ENCODE results near the gene DLG2.
"Not testable (repeated sequence)": the region's sequence is repeated elsewhere in the genome, so short reads cannot be mapped to it uniquely, and the experiment has no call there.

The DLG2 gene

DNA sequence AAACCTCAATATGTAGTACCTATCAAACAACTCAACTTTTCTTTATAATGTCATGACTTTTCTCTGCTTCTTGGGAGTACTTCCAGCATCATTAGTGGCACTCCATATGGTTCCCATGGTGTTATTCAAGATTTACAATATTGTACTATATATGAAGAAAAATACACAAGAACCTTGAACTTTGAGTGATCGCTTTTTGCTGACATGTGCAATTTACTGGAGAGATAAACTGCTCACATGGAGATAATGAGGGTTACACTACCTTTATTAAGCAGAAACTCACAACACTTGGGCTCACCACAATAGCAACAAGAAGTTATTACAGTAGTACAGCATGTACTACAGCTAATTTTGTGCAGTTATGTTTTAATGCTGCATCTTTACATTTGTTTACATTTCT, 388.2 kb downstream of the DLG2 start:
- Histone ChIP-seq H3K79me2 (ENCODE audit: insufficient read depth, low read length) (no peaks in the 10 kb centered on the region), H3K9ac (ENCODE audit: low read length) (no peak overlapping the region), H3K27ac (ENCODE audit: low read depth, low read length, poor library complexity, severe bottlenecking) (no peak overlapping the region), H3K9me3 (ENCODE audit: low read length) (no peaks in the 10 kb centered on the region), H3F3A (ENCODE audit: insufficient read depth, low read length) (no peaks in the 10 kb centered on the region), H3K27me3 (ENCODE audit: insufficient read depth, low read length) (no peaks in the 10 kb centered on the region), H2AFZ (ENCODE audit: low read length) (no peak overlapping the region), H4K20me1 (ENCODE audit: insufficient read depth, low read length) (no peaks in the 10 kb centered on the region), H3K4me1 (ENCODE audit: insufficient read depth, low read length, severe bottlenecking) (no peaks in the 10 kb centered on the region), H3K4me2 (ENCODE audit: low read length) (no peak overlapping the region), H3K4me3 (ENCODE audit: low read depth, low read length, poor library complexity, severe bottlenecking) (no peak overlapping the region), H3K9me2 (ENCODE audit: low read depth, low read length) (no peaks in the 10 kb centered on the region), H3K36me3 (ENCODE audit: insufficient read depth, low read length) (no peaks in the 10 kb centered on the region)
- TF ChIP-seq, protein P1, sequence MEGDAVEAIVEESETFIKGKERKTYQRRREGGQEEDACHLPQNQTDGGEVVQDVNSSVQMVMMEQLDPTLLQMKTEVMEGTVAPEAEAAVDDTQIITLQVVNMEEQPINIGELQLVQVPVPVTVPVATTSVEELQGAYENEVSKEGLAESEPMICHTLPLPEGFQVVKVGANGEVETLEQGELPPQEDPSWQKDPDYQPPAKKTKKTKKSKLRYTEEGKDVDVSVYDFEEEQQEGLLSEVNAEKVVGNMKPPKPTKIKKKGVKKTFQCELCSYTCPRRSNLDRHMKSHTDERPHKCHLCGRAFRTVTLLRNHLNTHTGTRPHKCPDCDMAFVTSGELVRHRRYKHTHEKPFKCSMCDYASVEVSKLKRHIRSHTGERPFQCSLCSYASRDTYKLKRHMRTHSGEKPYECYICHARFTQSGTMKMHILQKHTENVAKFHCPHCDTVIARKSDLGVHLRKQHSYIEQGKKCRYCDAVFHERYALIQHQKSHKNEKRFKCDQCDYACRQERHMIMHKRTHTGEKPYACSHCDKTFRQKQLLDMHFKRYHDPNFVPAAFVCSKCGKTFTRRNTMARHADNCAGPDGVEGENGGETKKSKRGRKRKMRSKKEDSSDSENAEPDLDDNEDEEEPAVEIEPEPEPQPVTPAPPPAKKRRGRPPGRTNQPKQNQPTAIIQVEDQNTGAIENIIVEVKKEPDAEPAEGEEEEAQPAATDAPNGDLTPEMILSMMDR (IDR thresholded peaks at IDR 0.05; ENCODE audit: low read length) = no peak
- no peak for TF ChIP-seq EZH2 (IDR thresholded peaks at IDR 0.05; ENCODE audit: borderline replicate concordance, low read length)

DNA sequence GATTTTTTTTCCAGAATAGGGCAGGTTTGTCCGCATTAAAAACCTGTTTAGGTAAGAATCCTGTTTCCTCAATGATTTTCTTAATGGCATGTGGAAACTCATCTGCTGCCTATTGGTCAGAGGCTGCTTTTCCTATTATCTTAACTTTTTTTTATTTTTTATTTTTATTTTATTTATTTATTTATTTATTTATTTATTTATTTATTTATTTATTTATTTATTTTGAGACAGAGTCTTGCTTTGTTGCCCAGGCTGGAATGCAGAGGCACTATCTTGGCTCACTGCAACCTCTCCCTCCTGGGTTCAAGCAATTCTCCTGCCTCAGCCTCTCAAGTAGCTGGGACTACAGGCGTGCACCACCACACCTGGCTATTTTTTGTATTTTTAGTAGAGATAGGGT, 389.1 kb downstream of the DLG2 start:
- not testable (repeated sequence) for H3K27ac ChIP-seq (ENCODE audit: low read depth, low read length, poor library complexity, severe bottlenecking); H3K9ac ChIP-seq (ENCODE audit: low read length); H2AFZ ChIP-seq (ENCODE audit: low read length); H3K27me3 ChIP-seq (ENCODE audit: insufficient read depth, low read length); H3K4me2 ChIP-seq (ENCODE audit: low read length); H3K4me3 ChIP-seq (ENCODE audit: low read depth, low read length, poor library complexity, severe bottlenecking); H3K9me2 ChIP-seq (ENCODE audit: low read depth, low read length); H3K9me3 ChIP-seq (ENCODE audit: low read length); H3F3A ChIP-seq (ENCODE audit: insufficient read depth, low read length); H3K79me2 ChIP-seq (ENCODE audit: insufficient read depth, low read length); H3K4me1 ChIP-seq (ENCODE audit: insufficient read depth, low read length, severe bottlenecking); H4K20me1 ChIP-seq (ENCODE audit: insufficient read depth, low read length); H3K36me3 ChIP-seq (ENCODE audit: insufficient read depth, low read length)

DNA sequence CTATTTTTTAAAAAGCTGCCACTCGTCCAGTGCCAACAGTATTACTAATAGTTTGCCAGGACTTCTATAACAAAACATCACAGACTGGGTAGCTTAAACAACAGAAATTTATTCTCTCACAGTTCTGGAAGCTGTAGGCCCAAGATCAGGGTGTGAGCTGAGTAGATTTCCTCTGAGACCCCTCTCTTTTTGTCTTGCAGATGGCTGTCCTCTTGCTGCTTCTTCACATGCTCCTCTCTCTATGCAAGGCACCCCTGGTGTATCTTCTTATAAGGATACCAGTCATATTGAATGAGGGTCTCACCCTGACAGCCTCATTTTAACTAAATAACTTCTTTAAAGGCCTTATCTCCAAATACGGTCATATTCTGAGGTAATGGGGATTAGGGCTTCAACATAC, 390.9 kb downstream of the DLG2 start:
- H3K4me2 ChIP-seq (ENCODE audit: low read length) = no peak overlapping the region
- H2AFZ ChIP-seq (ENCODE audit: low read length) = no peak overlapping the region
- H3K4me3 ChIP-seq (ENCODE audit: low read depth, low read length, poor library complexity, severe bottlenecking) = no peak overlapping the region
- H3K9me3 ChIP-seq (ENCODE audit: low read length) = no peaks in the 10 kb centered on the region
- no peak for TF ChIP-seq EZH2 (IDR thresholded peaks at IDR 0.05; ENCODE audit: borderline replicate concordance, low read length)
- TF ChIP-seq, protein P1 (IDR thresholded peaks at IDR 0.05; ENCODE audit: low read length) = no peak
- H3K36me3 ChIP-seq (ENCODE audit: insufficient read depth, low read length) = no peaks in the 10 kb centered on the region
- H3K9me2 ChIP-seq (ENCODE audit: low read depth, low read length) = no peaks in the 10 kb centered on the region
- no peaks in the 10 kb centered on the region for H3K4me1 ChIP-seq (ENCODE audit: insufficient read depth, low read length, severe bottlenecking)
- H3K9ac ChIP-seq (ENCODE audit: low read length) = no peak overlapping the region
- no peaks in the 10 kb centered on the region for H4K20me1 ChIP-seq (ENCODE audit: insufficient read depth, low read length)
- H3K79me2 ChIP-seq (ENCODE audit: insufficient read depth, low read length) = no peaks in the 10 kb centered on the region
- no peak overlapping the region for H3K27ac ChIP-seq (ENCODE audit: low read depth, low read length, poor library complexity, severe bottlenecking)
- no peaks in the 10 kb centered on the region for H3K27me3 ChIP-seq (ENCODE audit: insufficient read depth, low read length)
- H3F3A ChIP-seq (ENCODE audit: insufficient read depth, low read length) = no peaks in the 10 kb centered on the region

DNA sequence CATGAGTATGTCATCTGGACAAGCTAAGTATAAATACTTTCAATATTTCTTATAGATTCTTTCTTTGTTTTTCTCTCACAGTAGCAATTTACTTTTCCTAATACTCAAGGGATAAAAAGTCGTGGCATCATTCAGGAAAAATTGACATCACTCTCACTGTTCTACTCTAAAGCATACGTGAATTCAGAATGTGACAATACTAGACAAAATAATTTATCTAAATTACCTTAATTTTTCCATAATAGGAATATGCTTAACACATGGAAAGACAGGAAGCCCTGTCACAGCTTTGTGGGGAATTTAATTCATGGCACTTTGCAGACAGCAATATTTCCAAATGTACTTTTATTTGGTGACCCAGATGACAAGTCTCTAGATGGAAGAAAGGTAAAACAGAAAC, 394.6 kb downstream of the DLG2 start:
- H2AFZ ChIP-seq (ENCODE audit: low read length) = no peak overlapping the region
- H3K4me2 ChIP-seq (ENCODE audit: low read length) = no peak overlapping the region
- no peaks in the 10 kb centered on the region for H3K4me1 ChIP-seq (ENCODE audit: insufficient read depth, low read length, severe bottlenecking)
- no peaks in the 10 kb centered on the region for H3F3A ChIP-seq (ENCODE audit: insufficient read depth, low read length)
- no peaks in the 10 kb centered on the region for H3K9me3 ChIP-seq (ENCODE audit: low read length)
- no peaks in the 10 kb centered on the region for H3K36me3 ChIP-seq (ENCODE audit: insufficient read depth, low read length)
- no peak overlapping the region for H3K9ac ChIP-seq (ENCODE audit: low read length)
- H3K4me3 ChIP-seq (ENCODE audit: low read depth, low read length, poor library complexity, severe bottlenecking) = no peak overlapping the region
- no peaks in the 10 kb centered on the region for H4K20me1 ChIP-seq (ENCODE audit: insufficient read depth, low read length)
- H3K27ac ChIP-seq (ENCODE audit: low read depth, low read length, poor library complexity, severe bottlenecking) = no peak overlapping the region
- H3K27me3 ChIP-seq (ENCODE audit: insufficient read depth, low read length) = no peaks in the 10 kb centered on the region
- H3K79me2 ChIP-seq (ENCODE audit: insufficient read depth, low read length) = no peaks in the 10 kb centered on the region
- no peak for TF ChIP-seq EZH2 (IDR thresholded peaks at IDR 0.05; ENCODE audit: borderline replicate concordance, low read length)
- TF ChIP-seq, protein P1 (IDR thresholded peaks at IDR 0.05; ENCODE audit: low read length) = no peak
- H3K9me2 ChIP-seq (ENCODE audit: low read depth, low read length) = no peaks in the 10 kb centered on the region

Data from OCI-LY1 (cell line).